PFSK-1 (cell line): ENCODE data around the gene GRAMD1C.

Experiments used
- POLR2AphosphoS5 ChIP-seq: IDR thresholded peaks from 2 replicates; pipeline ENCODE4 v1.6.1; 2012; ENCODE audit warnings: low read depth, mild to moderate bottlenecking, control low read depth, low read length, moderate library complexity
- REST ChIP-seq, 2 experiments: IDR thresholded peaks; 2 replicates each; pipeline versions ENCODE4 v1.6.1 to v1.8.0; 2011 to 2012; ENCODE audit warnings: low read depth in 2 of 2, low read length in 2 of 2, control low read depth in 1 of 2, inconsistent platforms in 1 of 2, mild to moderate bottlenecking in 1 of 2, moderate library complexity in 1 of 2; ENCODE audit not compliant: insufficient read depth in 1 of 2
- SIN3A ChIP-seq: IDR thresholded peaks from 2 replicates; pipeline ENCODE4 v1.6.1; 2012; ENCODE audit warnings: mild to moderate bottlenecking, low read length, moderate library complexity, borderline replicate concordance; ENCODE audit not compliant: insufficient read depth

- TF ChIP-seq POLR2AphosphoS5 = no peak
- no peak for TF ChIP-seq SIN3A
- TF ChIP-seq REST (IDR thresholded peaks at IDR 0.05; ENCODE audit: insufficient read depth in 1 of 2, low read depth in 2 of 2, low read length in 2 of 2) = no peak
Observed at GRCh38 chr3:113847247-113847646, 8.7 kb downstream of the GRAMD1C start.
